Duodenal mucosa (tissue), 2 donors: ENCODE results near the gene ATP6AP2.

ENCODE experiments used
- H3K27ac ChIP-seq: one replicate; pipeline ENCODE4 v1.7.0; 2013; ENCODE audit warnings: low read depth, low read length
- H3K27me3 ChIP-seq, 2 donors: one replicate each; pipeline ENCODE4 v1.7.0; 2013; ENCODE audit warnings: low read length in 2 of 2, control low read depth in 1 of 2; ENCODE audit not compliant: insufficient read depth in 2 of 2, control insufficient read depth in 1 of 2
- H3K36me3 ChIP-seq, 2 donors: one replicate each; pipeline ENCODE4 v1.7.0; 2013; ENCODE audit warnings: low read length in 2 of 2, control low read depth in 1 of 2; ENCODE audit not compliant: insufficient read depth in 2 of 2, control insufficient read depth in 1 of 2
- H3K4me1 ChIP-seq, 2 donors: one replicate each; pipeline ENCODE4 v1.7.0; 2013; ENCODE audit warnings: low read length in 2 of 2, control low read depth in 1 of 2; ENCODE audit not compliant: insufficient read depth in 2 of 2, control insufficient read depth in 1 of 2
- H3K4me3 ChIP-seq, 2 donors: one replicate each; pipeline ENCODE4 v1.7.0; 2013; ENCODE audit warnings: low read length in 2 of 2, low read depth in 1 of 2
- H3K9ac ChIP-seq, 2 donors: one replicate each; pipeline ENCODE4 v1.7.0; 2013; ENCODE audit warnings: low read length in 2 of 2, low read depth in 1 of 2
- H3K9me3 ChIP-seq, 2 donors: one replicate each; pipeline ENCODE4 v1.7.0; 2013; ENCODE audit warnings: low read length in 2 of 2, control low read depth in 1 of 2; ENCODE audit not compliant: control insufficient read depth in 1 of 2

Gene ATP6AP2

GRCh38 chrX:40580537-40581335, at the start of gene ATP6AP2:
Gene ATP6AP2, plus strand, starts transcription at chrX:40580970. Its CDS starts 96 bp downstream, at chrX:40581066.
- H3K27me3 ChIP-seq, result no peaks in the 10 kb centered on the region
- peaks cover 4 to 8% of the 10 kb centered on the region in 2 donors for H3K4me1 ChIP-seq
- H3K4me3 ChIP-seq, result peak within 1 kb of the TSS; percentile 73 to 85
- H3K9me3 ChIP-seq, result no peaks in the 10 kb centered on the region
- H3K9ac ChIP-seq, result peak within 1 kb of the TSS; percentile 64 to 70
- H3K36me3 ChIP-seq, result no peaks in the 10 kb centered on the region
- H3K27ac ChIP-seq, result peak within 1 kb of the TSS; percentile 92

DNA sequence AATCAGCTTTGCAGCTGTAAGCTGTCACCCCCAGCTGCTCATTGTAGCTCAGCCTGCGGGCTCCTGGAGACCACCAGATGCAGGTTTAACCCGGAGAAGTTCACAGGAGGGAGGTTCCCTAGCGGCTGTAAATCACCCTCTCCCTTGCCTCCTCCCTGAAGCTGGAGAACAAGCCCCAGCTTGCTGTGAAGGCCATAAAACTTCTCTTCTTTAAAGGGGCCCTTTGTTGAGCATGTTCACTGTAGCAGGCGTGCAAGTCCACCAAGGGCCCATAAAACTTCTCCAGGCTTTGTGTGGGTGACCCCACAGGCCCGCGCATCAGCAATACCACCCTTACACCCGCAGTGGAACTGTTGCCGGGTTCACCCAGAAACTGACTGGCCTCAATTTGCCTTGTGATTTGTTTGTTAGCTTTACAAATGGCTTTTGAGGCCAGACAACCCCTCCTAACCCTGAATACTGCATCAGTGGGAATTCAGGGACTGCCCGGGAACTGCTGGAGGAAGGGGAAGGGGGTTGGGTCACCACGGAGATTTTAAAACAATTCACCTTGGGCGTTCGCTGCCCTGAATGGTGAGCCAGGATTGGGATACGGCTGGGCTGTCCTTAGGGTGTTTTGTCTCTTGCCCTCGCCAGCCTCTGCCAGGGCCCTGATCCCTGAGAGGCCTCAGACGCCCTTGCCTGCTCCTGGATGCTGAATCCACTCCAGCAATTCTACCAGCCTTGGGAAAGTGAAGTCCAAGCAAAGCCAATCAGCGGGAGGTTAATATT, 49.5 kb upstream of the ATP6AP2 start:
- H3K36me3 ChIP-seq, result no peaks in the 10 kb centered on the region
- H3K4me3 ChIP-seq, result no peak overlapping the region
- H3K27ac ChIP-seq, result no peak overlapping the region
- H3K27me3 ChIP-seq, result no peaks in the 10 kb centered on the region
- H3K9me3 ChIP-seq, result no peaks in the 10 kb centered on the region
- H3K4me1 ChIP-seq, result no peaks in the 10 kb centered on the region
- H3K9ac ChIP-seq, result no peak overlapping the region

DNA sequence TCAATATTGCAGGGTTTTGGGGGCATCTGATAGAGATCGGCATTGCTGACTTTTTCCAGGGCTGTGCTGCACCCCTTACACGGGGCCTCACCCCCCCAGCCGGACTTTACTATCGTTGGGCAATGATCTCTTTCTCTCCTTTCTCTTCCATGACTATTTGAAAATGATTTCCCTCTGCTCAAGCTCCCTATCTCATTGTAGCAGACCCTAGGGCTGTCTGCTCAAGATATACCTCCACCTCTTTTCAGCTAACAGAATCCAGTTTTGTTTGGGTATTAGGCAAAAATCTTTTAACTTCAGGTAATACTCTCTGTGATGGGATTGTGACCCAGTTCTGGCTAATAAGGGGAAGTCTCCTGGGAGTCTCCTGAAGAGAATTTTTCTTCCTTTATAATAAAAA, 43.5 kb upstream of the ATP6AP2 start:
- Histone ChIP-seq H3K4me3 (no peak overlapping the region), H3K27me3 (no peaks in the 10 kb centered on the region), H3K27ac (no peak overlapping the region), H3K9me3 (no peaks in the 10 kb centered on the region), H3K9ac (no peak overlapping the region), H3K4me1 (peaks cover 0 to 4% of the 10 kb centered on the region in 2 donors), H3K36me3 (no peaks in the 10 kb centered on the region)

DNA sequence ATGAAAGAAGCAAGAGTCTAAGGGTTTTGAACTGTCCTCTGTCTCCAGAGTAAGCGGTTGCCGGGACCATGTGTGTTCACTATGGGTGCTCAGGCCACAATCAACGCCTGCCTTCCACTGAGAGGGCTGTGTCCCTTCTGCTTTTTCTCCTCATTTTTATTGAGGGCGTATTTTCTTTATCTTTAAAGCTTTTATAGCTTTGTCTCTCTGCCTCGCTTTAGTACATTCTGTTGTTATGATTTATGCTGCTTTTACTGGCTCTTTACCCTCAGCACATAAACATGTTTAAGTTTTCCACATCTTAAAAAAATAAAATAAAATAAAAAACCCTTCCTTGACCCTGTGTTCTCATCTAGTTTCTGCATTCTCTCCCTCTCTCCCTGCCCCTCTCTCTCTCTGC, 42.4 kb upstream of the ATP6AP2 start:
- no peak overlapping the region for H3K27ac ChIP-seq
- no peak overlapping the region for H3K9ac ChIP-seq
- peaks cover 0 to 4% of the 10 kb centered on the region in 2 donors for H3K4me1 ChIP-seq
- no peaks in the 10 kb centered on the region for H3K9me3 ChIP-seq
- no peak overlapping the region for H3K4me3 ChIP-seq
- no peaks in the 10 kb centered on the region for H3K36me3 ChIP-seq
- H3K27me3 ChIP-seq, result no peaks in the 10 kb centered on the region

GRCh38 chrX:40539214-40540142, 41.3 kb upstream of the ATP6AP2 start:
- Histone ChIP-seq H3K27me3 (no peaks in the 10 kb centered on the region), H3K27ac (no peak overlapping the region), H3K9ac (no peak overlapping the region), H3K4me3 (no peak overlapping the region), H3K9me3 (no peaks in the 10 kb centered on the region), H3K36me3 (no peaks in the 10 kb centered on the region), H3K4me1 (peaks cover 0 to 4% of the 10 kb centered on the region in 2 donors)

- Histone ChIP-seq H3K36me3 (no peaks in the 10 kb centered on the region), H3K27ac (no peak overlapping the region)
These were observed 38.6 kb upstream of the ATP6AP2 start for GRCh38 chrX:40542208-40542607.

DNA sequence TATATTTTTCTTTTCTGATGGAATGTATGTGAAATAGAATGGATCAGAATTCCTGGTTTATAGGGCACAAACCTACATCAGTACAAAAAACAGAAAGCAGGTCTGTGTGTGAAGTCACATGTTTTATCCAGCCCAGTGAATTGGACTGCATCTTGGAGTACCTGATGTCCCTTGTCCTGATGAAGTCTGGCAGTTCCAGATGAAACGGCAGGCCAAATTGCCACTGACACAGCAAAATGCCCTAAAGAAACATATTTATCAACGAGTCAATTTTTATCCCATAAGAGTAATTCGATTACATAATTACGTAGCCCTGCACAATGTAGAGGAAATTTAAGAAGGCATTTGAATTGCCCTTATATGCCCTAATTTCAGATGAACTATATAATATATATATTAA, 37.8 kb upstream of the ATP6AP2 start:
- H3K36me3 ChIP-seq, result no peaks in the 10 kb centered on the region
- peaks cover 0 to 4% of the 10 kb centered on the region in 2 donors for H3K4me1 ChIP-seq
- no peaks in the 10 kb centered on the region for H3K9me3 ChIP-seq
- H3K27ac ChIP-seq, result no peak overlapping the region
- H3K27me3 ChIP-seq, result no peaks in the 10 kb centered on the region
- no peak overlapping the region for H3K4me3 ChIP-seq
- H3K9ac ChIP-seq, result no peak overlapping the region

More at GRCh38 chrX:40542208-40542607, 38.6 kb upstream of the ATP6AP2 start:
- Histone ChIP-seq H3K27me3 (no peaks in the 10 kb centered on the region), H3K9ac (no peak overlapping the region), H3K4me3 (no peak overlapping the region), H3K4me1 (peaks cover 0 to 4% of the 10 kb centered on the region in 2 donors), H3K9me3 (no peaks in the 10 kb centered on the region)

GRCh38 chrX:40543661-40544328, 37.0 kb upstream of the ATP6AP2 start:
- Histone ChIP-seq H3K4me1 (peaks cover 0 to 4% of the 10 kb centered on the region in 2 donors), H3K9ac (no peak overlapping the region), H3K4me3 (no peak overlapping the region), H3K27me3 (no peaks in the 10 kb centered on the region), H3K9me3 (no peaks in the 10 kb centered on the region), H3K36me3 (no peaks in the 10 kb centered on the region), H3K27ac (no peak overlapping the region)

GRCh38 chrX:40544343-40545266, 36.2 kb upstream of the ATP6AP2 start:
- Histone ChIP-seq H3K27ac (no peak overlapping the region), H3K4me3 (no peak overlapping the region), H3K9me3 (no peaks in the 10 kb centered on the region), H3K4me1 (no peaks in the 10 kb centered on the region), H3K36me3 (no peaks in the 10 kb centered on the region), H3K27me3 (no peaks in the 10 kb centered on the region), H3K9ac (no peak overlapping the region)
